Tibial artery (tissue), 4 donors: ENCODE measurements around the gene BMPR1B.
A peak's percentile ranks its signal among the peaks of the same experiment; 100 is the strongest.
"Not testable (repeated sequence)": the region's sequence is repeated elsewhere in the genome, so short reads cannot be mapped to it uniquely, and the experiment has no call there.

Source experiments
- DNase-seq, 2 donors: peaks; one replicate each; pipeline ENCODE4 v3.0.0-alpha.2; 2019
- H3K27ac ChIP-seq, 2 donors: fragments of 200-600 bp; sonication (generic) in 1 of 2; 1 replicate in 1 of 2; 2 replicates in 1 of 2; pipeline ENCODE4 v1.5.1; 2018 to 2019; ENCODE audit warnings: mild to moderate bottlenecking in 1 of 2
- H3K27me3 ChIP-seq, 2 donors: fragments of 200-600 bp; sonication (generic) in 1 of 2; one replicate each; pipeline versions ENCODE4 v1.5.1 to v1.6.0; 2016 to 2019
- H3K36me3 ChIP-seq, 3 donors: fragments of 200-600 bp; sonication (generic) in 2 of 3; one replicate each; pipeline ENCODE4 v1.5.1; 2016 to 2019; ENCODE audit warnings: mild to moderate bottlenecking in 2 of 3
- H3K4me1 ChIP-seq, 4 donors: fragments of 200-600 bp; sonication (generic) in 2 of 4; 1 replicate in 3 of 4; 2 replicates in 1 of 4; pipeline ENCODE4 v1.5.1; 2016 to 2019
- H3K4me3 ChIP-seq, 2 donors: fragments of 200-600 bp; sonication (generic) in 1 of 2; 1 replicate in 1 of 2; 2 replicates in 1 of 2; pipeline ENCODE4 v1.5.1; 2018 to 2019; ENCODE audit warnings: mild to moderate bottlenecking in 2 of 2
- H3K9me3 ChIP-seq, 3 donors: fragments of 200-600 bp; sonication (generic) in 1 of 3; one replicate each; pipeline ENCODE4 v1.5.1; 2016 to 2019
- intact Hi-C: fragments of 100-400 bp; cut with DNase I; formaldehyde crosslinking; loops from one replicate; pipeline ENCODE4 v1.15.0; 2023; ENCODE audit warnings: low total_unique reads
- TF ChIP-seq, protein P1 (sequence below), 2 experiments: fragments of 200-600 bp in 1 of 2; fragments of 450-650 bp in 1 of 2; IDR thresholded peaks; one replicate each; pipeline ENCODE4 v1.5.1; 2017 to 2019; ENCODE audit warnings: antibody characterized with exemption in 2 of 2, mild to moderate bottlenecking in 1 of 2, moderate library complexity in 1 of 2

The BMPR1B gene

DNA sequence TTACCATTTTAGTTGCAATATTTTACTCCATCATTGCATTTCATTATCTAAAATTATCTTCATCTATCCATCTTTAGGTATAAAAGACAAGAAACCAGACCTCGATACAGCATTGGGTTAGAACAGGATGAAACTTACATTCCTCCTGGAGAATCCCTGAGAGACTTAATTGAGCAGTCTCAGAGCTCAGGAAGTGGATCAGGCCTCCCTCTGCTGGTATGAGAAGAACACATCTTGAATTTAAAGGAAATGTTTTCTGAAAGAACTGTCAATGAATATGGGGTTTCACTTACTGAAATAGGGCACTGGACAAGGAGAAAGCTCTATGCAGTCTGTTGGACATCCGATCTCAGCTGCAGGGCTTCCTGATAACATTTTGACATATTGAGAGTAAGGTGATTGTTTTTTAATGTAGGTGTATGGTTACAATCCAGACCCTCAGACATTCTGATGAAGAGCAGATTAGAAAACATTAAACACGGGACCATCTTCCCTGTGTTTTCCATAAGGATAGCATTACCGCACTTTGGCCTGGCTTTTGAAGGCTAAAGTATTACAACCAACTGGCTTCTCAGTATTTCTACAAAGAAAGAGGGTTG lies 367.2 kb downstream of the BMPR1B start:
- DNase-seq = no peak
- Histone ChIP-seq H3K36me3 (no peaks in the 10 kb centered on the region), H3K9me3 (no peaks in the 10 kb centered on the region), H3K27me3 (no peaks in the 10 kb centered on the region), H3K27ac (no peak overlapping the region), H3K4me1 (peaks cover 0 to 8% (median 2%) of the 10 kb centered on the region in 4 donors), H3K4me3 (no peak overlapping the region)
- TF ChIP-seq, protein P1, sequence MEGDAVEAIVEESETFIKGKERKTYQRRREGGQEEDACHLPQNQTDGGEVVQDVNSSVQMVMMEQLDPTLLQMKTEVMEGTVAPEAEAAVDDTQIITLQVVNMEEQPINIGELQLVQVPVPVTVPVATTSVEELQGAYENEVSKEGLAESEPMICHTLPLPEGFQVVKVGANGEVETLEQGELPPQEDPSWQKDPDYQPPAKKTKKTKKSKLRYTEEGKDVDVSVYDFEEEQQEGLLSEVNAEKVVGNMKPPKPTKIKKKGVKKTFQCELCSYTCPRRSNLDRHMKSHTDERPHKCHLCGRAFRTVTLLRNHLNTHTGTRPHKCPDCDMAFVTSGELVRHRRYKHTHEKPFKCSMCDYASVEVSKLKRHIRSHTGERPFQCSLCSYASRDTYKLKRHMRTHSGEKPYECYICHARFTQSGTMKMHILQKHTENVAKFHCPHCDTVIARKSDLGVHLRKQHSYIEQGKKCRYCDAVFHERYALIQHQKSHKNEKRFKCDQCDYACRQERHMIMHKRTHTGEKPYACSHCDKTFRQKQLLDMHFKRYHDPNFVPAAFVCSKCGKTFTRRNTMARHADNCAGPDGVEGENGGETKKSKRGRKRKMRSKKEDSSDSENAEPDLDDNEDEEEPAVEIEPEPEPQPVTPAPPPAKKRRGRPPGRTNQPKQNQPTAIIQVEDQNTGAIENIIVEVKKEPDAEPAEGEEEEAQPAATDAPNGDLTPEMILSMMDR (IDR thresholded peaks at IDR 0.05) = peak; percentile 41 to 51
- intact Hi-C loops = loop anchor here (10.0 kb wide), 1 partner anchor 720 kb away; no protein-coding TSS in a partner anchor

DNA sequence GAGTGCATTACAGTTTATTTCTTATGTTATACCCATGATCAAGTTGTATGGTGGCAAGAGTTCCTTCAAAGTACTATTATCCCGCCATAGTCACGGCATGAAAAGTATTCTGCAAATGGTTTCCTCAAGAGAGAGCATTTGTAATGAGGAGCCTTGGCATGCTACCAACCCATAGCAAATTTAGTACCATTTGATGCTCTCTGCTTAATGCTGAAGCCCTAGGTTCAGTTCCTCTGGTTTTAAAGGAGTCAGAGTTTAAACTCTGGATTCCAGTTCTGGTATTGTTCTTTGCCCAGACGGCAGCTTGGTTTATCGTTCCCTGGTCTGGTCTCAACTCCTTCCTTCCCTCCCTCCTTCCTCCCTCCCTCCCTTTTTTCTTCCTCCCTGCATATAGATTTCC lies 371.3 kb downstream of the BMPR1B start:
- no peaks in the 10 kb centered on the region for H3K27me3 ChIP-seq
- intact Hi-C loops = loop anchor here (10.0 kb wide), 1 partner anchor 724 kb away; no protein-coding TSS in a partner anchor
- H3K4me1 ChIP-seq = peaks cover 0 to 13% (median 2%) of the 10 kb centered on the region in 4 donors
- H3K27ac ChIP-seq = no peak overlapping the region
- no peaks in the 10 kb centered on the region for H3K36me3 ChIP-seq
- H3K9me3 ChIP-seq = no peaks in the 10 kb centered on the region
- TF ChIP-seq, protein P1 (IDR thresholded peaks at IDR 0.05) = no peak
- no peak overlapping the region for H3K4me3 ChIP-seq
- no peak for DNase-seq

DNA sequence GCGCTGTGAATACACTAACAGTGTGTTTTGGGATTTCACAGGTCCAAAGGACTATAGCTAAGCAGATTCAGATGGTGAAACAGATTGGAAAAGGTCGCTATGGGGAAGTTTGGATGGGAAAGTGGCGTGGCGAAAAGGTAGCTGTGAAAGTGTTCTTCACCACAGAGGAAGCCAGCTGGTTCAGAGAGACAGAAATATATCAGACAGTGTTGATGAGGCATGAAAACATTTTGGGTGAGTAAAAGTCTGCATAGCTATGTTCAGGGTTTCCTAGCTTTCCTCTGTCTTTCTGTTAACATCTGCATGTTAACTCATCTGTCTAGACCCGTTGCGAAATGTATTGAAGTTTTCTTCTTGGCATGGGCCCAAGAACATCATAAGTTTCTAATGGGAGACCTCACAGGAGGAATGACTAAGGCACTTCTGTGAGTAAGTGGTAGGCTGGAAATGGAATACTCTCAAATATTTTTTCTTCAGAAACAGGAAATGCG lies 372.1 kb downstream of the BMPR1B start:
- peaks cover 0 to 13% (median 2%) of the 10 kb centered on the region in 4 donors for H3K4me1 ChIP-seq
- intact Hi-C loops = loop anchor here (10.0 kb wide), 1 partner anchor 725 kb away; no protein-coding TSS in a partner anchor
- H3K27me3 ChIP-seq = no peaks in the 10 kb centered on the region
- no peaks in the 10 kb centered on the region for H3K36me3 ChIP-seq
- H3K4me3 ChIP-seq = peak overlapping the region in 1 of 2 donors; percentile 2
- H3K27ac ChIP-seq = peak overlapping the region; percentile 31 to 39
- H3K9me3 ChIP-seq = no peaks in the 10 kb centered on the region
- TF ChIP-seq, protein P1 (IDR thresholded peaks at IDR 0.05) = no peak
- peak in 1 of 2 donors; percentile 74 for DNase-seq

DNA sequence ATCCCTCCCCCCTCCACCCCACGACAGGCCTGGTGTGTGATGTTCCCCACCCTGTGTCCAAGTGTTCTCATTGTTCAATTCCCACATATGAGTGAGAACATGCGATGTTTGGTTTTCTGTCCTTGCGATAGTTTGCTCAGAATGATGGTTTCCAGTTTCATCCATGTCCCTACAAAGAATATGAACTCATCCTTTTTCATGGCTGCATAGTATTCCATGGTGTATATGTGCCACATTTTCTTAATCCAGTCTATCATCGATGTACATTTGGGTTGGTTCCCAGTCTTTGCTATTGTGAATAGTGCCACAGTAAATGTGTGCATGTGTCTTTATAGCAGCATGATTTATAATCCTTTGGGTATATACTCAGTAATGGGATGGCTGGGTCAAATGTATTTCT lies 376.3 kb downstream of the BMPR1B start:
- H3K27me3 ChIP-seq, H3K36me3 ChIP-seq, intact Hi-C loops, DNase-seq, H3K27ac ChIP-seq, H3K9me3 ChIP-seq, H3K4me3 ChIP-seq: not testable (repeated sequence)
- peaks cover 0 to 13% (median 2%) of the 10 kb centered on the region in 4 donors for H3K4me1 ChIP-seq

DNA sequence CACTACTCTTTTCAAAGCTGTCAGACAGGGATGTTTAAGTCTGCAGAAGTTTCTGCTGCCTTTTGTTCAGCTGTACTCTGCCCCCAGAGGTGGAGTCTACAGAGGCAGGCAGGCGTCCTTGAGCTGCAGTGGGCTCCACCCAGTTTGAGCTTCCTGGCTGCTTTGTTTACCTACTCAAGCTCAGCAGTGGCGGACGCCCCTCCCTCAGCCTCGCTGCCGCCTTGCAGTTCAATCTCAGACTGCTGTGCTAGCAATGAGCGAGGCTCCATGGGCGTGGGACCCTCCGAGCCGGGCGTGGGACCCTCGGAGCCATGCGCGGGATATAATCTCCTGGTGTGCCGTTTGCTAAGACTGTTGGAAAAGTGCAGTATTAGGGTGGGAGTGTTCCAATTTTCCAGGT lies 381.7 kb downstream of the BMPR1B start:
- intact Hi-C loops, DNase-seq, H3K4me1 ChIP-seq, H3K4me3 ChIP-seq, H3K27ac ChIP-seq, H3K27me3 ChIP-seq, H3K9me3 ChIP-seq, H3K36me3 ChIP-seq: not testable (repeated sequence)

DNA sequence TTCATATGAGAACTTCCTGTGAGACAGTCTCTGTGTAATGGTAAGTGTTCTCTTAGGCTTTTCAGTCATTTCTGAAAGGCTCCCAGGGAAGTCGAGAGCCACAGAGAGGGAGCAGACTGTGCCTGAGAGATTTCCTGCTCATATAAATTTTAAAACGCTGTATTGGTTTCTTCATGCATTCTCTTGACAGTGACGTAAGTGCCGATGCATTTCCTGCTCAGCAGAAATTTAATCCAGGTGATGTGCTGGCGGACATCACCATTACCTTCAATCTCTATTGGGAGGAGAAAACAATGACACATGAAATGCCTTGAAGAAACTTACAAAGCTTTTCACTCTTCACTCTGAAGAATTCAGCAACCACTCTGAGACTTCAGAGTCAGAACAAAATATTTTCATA lies 383.6 kb downstream of the BMPR1B start:
- TF ChIP-seq, protein P1 (IDR thresholded peaks at IDR 0.05) = no peak
- Histone ChIP-seq H3K36me3 (no peaks in the 10 kb centered on the region), H3K27me3 (no peaks in the 10 kb centered on the region), H3K4me1 (no peaks in the 10 kb centered on the region), H3K27ac (no peak overlapping the region), H3K4me3 (no peak overlapping the region), H3K9me3 (peaks cover 0 to 4% (median 0%) of the 10 kb centered on the region in 3 donors)
- intact Hi-C loops = no loop called here
- no peak for DNase-seq
